ENCODE data around the gene SLC5A11.
"Not testable (repeated sequence)": the region's sequence is repeated elsewhere in the genome, so short reads cannot be mapped to it uniquely, and the experiment has no call there.

The SLC5A11 gene

DNA sequence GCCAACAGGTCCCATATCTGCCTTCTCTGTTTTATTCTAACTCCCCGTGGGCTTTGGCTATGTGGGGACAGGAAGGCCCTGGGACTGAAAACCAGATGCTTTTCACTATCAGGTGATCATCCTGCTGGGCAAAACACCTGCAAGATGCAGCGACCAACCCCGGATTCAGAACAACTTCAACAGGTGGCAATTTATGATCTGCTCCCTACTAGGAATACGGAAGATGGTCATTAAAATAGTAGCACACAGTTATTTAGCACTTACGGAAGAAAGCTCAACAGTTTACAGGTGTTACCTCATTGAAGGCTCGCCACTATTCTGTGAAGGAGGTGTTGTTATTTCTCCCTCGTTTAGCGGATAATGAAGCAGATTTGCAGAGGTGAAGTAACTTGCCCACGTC is 7.8 kb upstream of the SLC5A11 start:
- DNase-seq, result no peak

DNA sequence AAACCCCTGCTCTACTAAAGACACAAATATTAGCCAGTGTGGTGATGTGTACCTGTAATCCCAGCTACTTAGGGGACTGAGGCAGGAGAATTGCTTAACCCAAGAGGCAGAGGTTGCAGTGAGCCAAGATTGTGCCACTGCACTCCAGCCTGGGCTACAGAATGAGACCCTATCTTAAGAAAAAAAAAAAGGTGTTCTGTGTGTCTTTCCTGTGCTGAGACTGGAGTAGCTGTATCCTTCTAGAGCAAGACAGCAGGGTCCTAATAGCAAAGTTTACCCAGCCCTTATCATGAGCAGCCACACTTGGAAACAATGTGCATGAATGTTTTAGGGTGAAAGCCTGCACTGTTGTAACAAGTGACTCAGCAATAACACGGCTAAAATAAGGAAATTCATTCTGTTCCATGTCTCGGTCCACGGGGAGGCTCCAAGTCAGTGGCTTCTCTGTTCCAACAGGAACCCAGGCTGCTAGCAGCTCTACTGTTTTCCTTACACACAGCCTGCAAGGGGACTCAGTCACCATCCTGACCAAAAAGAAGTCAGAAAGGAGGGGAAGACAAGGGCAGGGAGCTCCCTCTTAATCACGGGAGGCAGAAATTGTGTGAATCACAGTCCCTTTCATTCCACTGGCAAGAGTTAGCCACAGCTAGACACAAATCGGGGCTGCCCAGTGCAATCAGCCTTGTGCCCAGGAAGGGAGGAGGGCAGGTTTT is 7.1 kb upstream of the SLC5A11 start:
- peak; percentile 54 to 57 (median 54) for DNase-seq

- DNase-seq, result no peak
Observed at GRCh38 chr16:24839347-24839972, 6.3 kb upstream of the SLC5A11 start.

DNA sequence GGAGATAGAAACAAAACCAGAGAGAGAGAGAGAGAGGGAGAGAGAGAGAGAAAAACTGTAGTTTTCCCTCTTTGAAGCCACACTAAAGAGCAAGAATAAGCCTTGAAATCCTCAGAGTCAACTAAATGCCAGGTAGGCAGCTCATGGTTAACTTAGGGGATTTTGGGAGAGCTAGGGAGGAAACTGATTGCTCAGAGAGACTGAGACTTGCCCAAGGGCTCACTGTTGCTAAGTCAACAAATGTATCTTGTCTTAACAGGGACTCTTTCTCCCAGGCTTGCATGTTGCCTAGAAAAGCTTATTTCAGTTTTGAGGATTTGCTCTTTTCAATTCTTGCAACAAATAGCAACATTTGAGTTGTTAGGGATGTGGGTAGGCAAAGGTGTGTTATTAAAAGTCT is 4.5 kb upstream of the SLC5A11 start:
- peak in 2 of 3 donors; percentile 4 for DNase-seq

GRCh38 chr16:24844101-24845030 is 1.4 kb upstream of the SLC5A11 start:
- DNase-seq, result no peak

DNA sequence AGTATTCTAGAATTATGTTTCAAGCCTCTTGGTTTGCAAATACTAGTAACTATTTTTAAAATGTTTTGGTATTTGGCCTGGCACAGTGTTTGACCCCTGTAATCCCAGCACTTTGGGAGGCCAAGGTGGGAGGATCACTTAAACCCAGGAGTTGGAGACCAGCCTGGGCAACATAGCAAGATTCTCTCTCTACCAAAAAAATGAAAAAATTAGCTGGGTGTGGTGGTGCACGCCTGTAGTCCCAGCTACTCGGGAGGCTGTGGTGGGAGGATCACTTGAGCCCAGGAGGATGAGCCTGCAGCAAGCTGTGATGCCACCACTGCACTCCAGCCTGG is 765 bp upstream of the SLC5A11 start:
- DNase-seq, result not testable (repeated sequence)

GRCh38 chr16:24846548-24847357 is 990 bp downstream of the SLC5A11 start:
- DNase-seq, result no peak

- DNase-seq, result no peak
Observed at GRCh38 chr16:24847358-24847664, 1.5 kb downstream of the SLC5A11 start.

DNA sequence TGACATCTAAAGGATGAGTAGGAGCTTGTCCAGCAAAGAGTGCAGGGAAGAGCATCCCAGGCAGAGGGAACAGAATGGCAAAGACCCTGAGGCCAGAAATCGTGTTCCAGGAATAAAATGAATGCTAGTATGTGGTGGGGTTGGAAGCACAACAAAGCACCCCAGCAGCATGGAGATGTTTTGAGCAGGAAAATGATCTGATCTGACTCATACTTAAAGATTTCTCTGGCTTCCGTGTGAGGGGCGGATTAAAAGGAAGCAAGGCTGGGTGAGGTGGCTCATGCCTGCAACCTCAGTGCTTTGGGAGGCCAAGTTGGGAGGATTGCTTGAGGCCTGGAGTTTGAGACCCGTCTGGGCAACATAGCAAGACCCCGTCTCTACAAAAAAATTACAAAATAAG is 2.3 kb downstream of the SLC5A11 start:
- DNase-seq, result no peak

DNA sequence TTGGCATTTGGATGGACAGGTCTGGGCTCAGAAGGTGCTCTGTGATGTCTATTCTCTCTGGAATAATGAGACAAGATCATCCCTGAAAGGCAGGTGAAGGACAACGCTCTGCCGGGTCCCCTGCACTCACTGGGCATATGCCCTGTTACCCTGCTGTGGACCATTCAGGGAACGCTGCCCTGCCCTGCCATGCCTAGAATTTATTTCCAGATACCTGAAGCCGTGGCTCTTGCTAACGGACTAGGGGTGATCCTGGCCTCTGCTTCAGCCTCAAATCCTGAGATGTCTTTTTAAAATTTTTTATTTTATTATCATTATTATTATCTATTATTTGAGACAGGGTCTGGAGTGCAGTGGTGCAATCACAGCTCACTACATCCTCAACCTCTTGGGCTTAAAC is 3.9 kb downstream of the SLC5A11 start:
- DNase-seq, result no peak

DNA sequence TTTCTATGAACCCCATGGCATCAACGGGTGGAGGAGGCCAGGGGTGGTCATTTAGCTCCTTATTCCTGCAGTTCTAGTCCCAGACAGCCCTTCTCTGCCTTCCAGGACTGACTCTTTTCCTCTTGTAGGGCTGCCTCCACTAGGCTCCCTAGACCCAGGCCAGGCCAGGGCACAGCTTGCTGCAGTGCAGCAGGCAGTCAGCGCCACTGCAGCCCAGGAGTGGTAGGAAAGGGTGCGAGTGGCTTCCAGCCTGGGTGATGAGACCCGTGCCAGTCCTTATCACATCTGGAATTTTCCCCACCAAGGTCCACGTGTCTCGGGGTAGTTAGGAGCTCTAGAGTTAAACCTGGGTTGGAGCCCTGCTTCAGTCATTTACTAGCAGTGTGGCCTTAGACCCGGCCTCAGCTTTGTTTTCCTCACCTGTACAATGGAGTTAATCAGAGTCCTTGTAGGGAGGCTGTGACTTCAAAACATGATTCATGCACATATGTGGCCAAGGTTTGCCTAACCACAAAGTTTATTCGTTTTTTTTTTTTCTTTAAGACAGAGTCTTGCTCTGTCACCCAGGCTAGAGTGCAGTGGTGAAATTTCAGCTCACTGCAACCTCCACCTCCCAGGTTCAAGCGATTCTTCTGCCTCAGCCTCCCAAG is 4.7 kb downstream of the SLC5A11 start:
- DNase-seq, result no peak

GRCh38 chr16:24851700-24852099 is 5.9 kb downstream of the SLC5A11 start:
- no peak for DNase-seq

GRCh38 chr16:24852281-24852721 is 6.5 kb downstream of the SLC5A11 start:
- no peak for DNase-seq

- no peak for DNase-seq
Observed at GRCh38 chr16:24853169-24853824, 7.5 kb downstream of the SLC5A11 start.

DNA sequence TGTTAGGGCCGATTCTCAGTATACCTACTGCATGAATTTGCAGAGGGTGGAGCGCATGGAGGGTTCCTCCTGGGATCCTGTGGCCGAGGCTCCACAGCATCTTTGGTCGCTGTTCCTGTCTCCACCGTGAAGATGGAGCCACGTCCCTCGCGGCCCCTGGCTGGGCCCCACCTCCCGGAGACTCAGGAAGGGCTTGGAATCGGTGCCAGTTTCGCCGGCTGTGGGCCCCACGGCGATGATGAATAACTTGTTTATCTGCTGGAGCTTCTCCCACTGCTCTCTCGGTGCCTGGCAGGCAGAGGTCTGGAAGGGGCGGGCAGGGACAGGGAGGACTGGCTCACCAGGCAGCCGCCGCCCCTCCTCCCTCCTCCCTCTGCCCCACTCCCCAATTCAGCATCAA is 8.1 kb downstream of the SLC5A11 start:
- DNase-seq, result no peak

GRCh38 chr16:24854607-24855171 is 8.9 kb downstream of the SLC5A11 start:
- no peak for DNase-seq

- DNase-seq, result no peak
Observed at GRCh38 chr16:24855678-24856077, 9.9 kb downstream of the SLC5A11 start.

GRCh38 chr16:24856871-24857270 is 11.1 kb downstream of the SLC5A11 start:
- DNase-seq, result not testable (repeated sequence)

DNA sequence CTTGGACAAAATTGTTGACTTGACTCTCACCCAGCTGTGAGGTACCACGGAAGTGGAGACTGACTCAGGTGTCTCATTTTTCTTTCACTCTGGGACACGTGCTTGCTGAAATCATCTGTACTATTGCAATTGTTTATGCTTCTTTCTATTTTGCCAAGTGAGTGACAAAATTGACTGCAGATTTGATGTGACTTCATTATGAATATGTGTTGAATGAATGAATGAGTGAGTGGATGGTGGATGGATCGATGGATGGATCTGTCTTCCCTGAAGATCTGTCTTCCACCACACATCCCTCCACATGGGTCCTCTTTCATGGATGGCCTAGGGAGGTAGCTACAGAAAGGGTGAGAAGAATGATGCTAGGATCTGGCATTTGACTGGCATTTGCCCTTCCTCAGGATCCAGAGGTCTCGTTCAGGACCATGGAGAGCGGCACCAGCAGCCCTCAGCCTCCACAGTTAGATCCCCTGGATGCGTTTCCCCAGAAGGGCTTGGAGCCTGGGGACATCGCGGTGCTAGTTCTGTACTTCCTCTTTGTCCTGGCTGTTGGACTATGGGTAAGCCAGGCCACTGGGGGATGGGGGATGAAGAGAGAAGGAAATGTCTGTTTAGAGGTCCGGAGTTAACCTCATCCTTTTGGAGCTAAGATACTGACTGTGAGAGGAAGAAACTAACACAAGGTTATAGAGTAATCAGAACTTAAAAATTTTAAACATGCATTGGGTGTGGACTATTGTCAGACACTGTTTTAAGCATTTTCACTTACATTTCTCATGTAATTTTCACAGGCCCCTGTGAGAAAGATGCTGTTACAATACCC is 12.7 kb downstream of the SLC5A11 start:
- DNase-seq, result peak; percentile 49 to 76 (median 59)

DNA sequence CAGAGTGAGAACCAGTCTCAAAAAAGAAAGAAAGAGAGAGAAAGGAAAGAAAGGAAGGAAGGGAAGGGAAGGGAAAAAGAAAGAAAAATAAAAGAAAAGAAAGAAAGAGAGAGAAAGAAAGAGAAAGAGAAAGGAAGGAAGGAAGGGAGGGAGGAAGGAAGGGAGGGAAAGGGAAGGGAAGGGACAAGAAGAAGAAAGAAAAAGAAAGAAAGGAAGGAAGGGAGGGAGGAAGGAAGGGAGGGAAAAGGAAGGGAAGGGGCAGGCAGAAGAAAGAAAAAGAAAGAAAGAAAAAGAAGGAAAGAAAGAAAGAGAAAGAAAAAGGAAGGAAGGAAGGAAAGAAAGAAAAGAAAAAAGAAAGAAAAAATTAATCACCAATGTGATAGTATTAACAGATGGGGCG is 15.7 kb downstream of the SLC5A11 start:
- DNase-seq, result no peak

All from suppressor macrophage treated with lipopolysaccharide for 1 hour (primary cell).